Natural killer cell (primary cell): ENCODE data around the gene ANK2. TPM values are rescaled to one million over a fixed set of nuclear protein-coding genes. Genes with fewer than 3 reads are reported as not detected.

Experiments
- ATAC-seq, 3 donors: fragments of 150-1000 bp in 2 of 3; fragments of 200-7000 bp in 1 of 3; cut with Tn5 transposase; 1 replicate in 1 of 3; 2 replicates in 2 of 3; pipeline ENCODE4 v1.10.0; 2021; ENCODE audit warnings: mild to moderate bottlenecking in 2 of 3, moderate library complexity in 2 of 3
- DNase-seq, 2 donors: peaks; one replicate each; pipeline versions ENCODE4 v3.0.0 to v3.0.0-alpha.2; 2013 to 2021; ENCODE audit warnings: mixed read lengths in 1 of 2
- H3K27ac ChIP-seq: one replicate; pipeline ENCODE4 v1.5.1; 2013; ENCODE audit warnings: mild to moderate bottlenecking, low read length
- H3K27me3 ChIP-seq: one replicate; pipeline ENCODE4 v1.6.1; 2013; ENCODE audit warnings: low read length; ENCODE audit not compliant: control insufficient read depth, insufficient read depth
- H3K36me3 ChIP-seq: one replicate; pipeline ENCODE4 v1.6.1; 2013; ENCODE audit warnings: low read length; ENCODE audit not compliant: control insufficient read depth, insufficient read depth
- H3K4me1 ChIP-seq: one replicate; pipeline ENCODE4 v1.6.1; 2013; ENCODE audit warnings: low read length; ENCODE audit not compliant: control insufficient read depth, insufficient read depth
- H3K4me3 ChIP-seq: one replicate; pipeline ENCODE4 v1.5.1; 2013; ENCODE audit warnings: low read length
- H3K9me3 ChIP-seq: one replicate; pipeline ENCODE4 v1.6.1; 2013; ENCODE audit warnings: low read length; ENCODE audit not compliant: control insufficient read depth, insufficient read depth
- H3K27ac Mint-ChIP-seq, 2 donors: one replicate each; pipeline ENCODE4 v1.8.0; 2022; ENCODE audit warnings: mild to moderate bottlenecking in 2 of 2, mixed read lengths in 2 of 2, moderate library complexity in 1 of 2
- H3K27me3 Mint-ChIP-seq, 2 donors: one replicate each; pipeline ENCODE4 v1.8.0; 2022; ENCODE audit warnings: low read depth in 2 of 2, mixed read lengths in 2 of 2
- H3K36me3 Mint-ChIP-seq: one replicate; pipeline ENCODE4 v1.8.0; 2022; ENCODE audit warnings: mixed read lengths
- H3K4me1 Mint-ChIP-seq, 2 donors: one replicate each; pipeline ENCODE4 v1.8.0; 2022; ENCODE audit warnings: mixed read lengths in 2 of 2
- H3K4me3 Mint-ChIP-seq: one replicate; pipeline ENCODE4 v1.8.0; 2022; ENCODE audit warnings: mild to moderate bottlenecking, moderate library complexity, mixed read lengths
- H3K9me3 Mint-ChIP-seq, 2 donors: one replicate each; pipeline ENCODE4 v1.8.0; 2022; ENCODE audit warnings: mixed read lengths in 2 of 2
- WGBS: methylation state at CpG from one replicate; pipeline ENCODE4 v1.1.7; 2013; ENCODE audit warnings: missing lambda C conversion rate; ENCODE audit not compliant: insufficient coverage; 5-methylcytosine and 5-hydroxymethylcytosine counted together
- intact Hi-C: fragments of 100-400 bp; cut with micrococcal nuclease; formaldehyde crosslinking; loops from one replicate; pipeline ENCODE4 v1.14.2; 2022
- total RNA-seq, 4 donors: library from RNA; stranded (reverse); fragments of 120-200 nt in 1 of 4; gene quantifications; one replicate each; pipeline versions ENCODE4 v1.2.3 to v1.2.4, GENCODE V29; 2013 to 2022
- TF ChIP-seq, protein P1 (sequence below): fragments of 200-600 bp; IDR thresholded peaks from one replicate; pipeline ENCODE4 v1.8.0; 2022; ENCODE audit warnings: antibody characterized with exemption

ANK2 gene
- total RNA-seq, 3 donors from 2014 or later (not counting 1 experiment from before 2014, with no cell fraction given), result 0.05 TPM; not detected in 2

DNA sequence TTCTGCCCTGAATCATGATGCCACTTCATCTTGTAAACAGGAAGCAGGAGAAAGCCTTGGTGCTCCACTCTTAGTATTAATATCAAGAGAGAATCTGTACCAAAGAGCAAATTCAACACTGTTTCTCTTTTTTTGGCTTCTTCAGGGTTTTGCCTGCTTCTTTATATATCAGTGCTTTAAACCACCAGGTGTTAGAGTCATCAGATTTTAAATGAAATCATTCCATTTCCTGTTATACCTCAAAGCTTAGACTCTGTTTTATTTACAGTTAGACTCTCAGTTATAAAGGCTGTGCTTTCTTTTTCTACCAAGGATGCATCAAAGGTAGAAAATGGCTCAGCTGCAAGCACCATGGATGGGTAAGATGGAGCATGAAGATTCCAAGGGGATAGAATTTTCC is 361.2 kb downstream of the ANK2 start:
- Mint-ChIP-seq H3K9me3 (no peaks in the 10 kb centered on the region), H3K4me1 (no peaks in the 10 kb centered on the region), H3K27ac (no peak overlapping the region), H3K36me3 (no peaks in the 10 kb centered on the region), H3K27me3 (peaks cover 19 to 20% of the 10 kb centered on the region in 2 donors), H3K4me3 (no peak overlapping the region)
- H3K36me3 ChIP-seq, result no peaks in the 10 kb centered on the region
- intact Hi-C loops, result no loop called here
- no peaks in the 10 kb centered on the region for H3K4me1 ChIP-seq
- DNase-seq (no peak), ATAC-seq (no peak)
- H3K4me3 ChIP-seq, result no peak overlapping the region
- H3K9me3 ChIP-seq, result no peaks in the 10 kb centered on the region
- TF ChIP-seq, protein P1, sequence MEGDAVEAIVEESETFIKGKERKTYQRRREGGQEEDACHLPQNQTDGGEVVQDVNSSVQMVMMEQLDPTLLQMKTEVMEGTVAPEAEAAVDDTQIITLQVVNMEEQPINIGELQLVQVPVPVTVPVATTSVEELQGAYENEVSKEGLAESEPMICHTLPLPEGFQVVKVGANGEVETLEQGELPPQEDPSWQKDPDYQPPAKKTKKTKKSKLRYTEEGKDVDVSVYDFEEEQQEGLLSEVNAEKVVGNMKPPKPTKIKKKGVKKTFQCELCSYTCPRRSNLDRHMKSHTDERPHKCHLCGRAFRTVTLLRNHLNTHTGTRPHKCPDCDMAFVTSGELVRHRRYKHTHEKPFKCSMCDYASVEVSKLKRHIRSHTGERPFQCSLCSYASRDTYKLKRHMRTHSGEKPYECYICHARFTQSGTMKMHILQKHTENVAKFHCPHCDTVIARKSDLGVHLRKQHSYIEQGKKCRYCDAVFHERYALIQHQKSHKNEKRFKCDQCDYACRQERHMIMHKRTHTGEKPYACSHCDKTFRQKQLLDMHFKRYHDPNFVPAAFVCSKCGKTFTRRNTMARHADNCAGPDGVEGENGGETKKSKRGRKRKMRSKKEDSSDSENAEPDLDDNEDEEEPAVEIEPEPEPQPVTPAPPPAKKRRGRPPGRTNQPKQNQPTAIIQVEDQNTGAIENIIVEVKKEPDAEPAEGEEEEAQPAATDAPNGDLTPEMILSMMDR, result no peak
- H3K27me3 ChIP-seq, result no peaks in the 10 kb centered on the region
- H3K27ac ChIP-seq, result no peak overlapping the region

DNA sequence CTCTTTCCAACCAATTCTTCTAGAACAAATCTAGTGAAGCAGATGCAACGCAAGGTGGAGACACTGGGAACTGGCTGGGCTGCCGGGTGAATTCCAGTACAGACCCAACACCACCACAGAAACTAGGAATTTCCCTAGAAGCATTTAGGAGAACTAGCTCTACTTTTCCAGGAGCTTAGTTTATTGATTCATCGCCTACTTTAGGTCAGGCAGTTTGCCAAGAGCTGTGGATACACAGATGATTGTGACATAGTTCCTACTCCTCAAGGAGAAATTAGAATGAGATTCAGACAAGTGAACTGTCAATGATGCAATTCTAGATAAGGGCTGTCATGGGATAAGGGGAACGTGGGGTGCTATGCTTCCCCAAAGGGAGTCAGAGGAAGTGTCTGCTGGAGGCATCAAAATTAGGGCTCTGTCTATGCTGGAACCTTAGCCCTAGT is 362.1 kb downstream of the ANK2 start:
- Histone ChIP-seq H3K36me3 (no peaks in the 10 kb centered on the region), H3K9me3 (no peaks in the 10 kb centered on the region), H3K4me1 (no peaks in the 10 kb centered on the region), H3K27ac (no peak overlapping the region), H3K4me3 (no peak overlapping the region), H3K27me3 (no peaks in the 10 kb centered on the region)
- ATAC-seq (no peak), DNase-seq (no peak)
- Mint-ChIP-seq H3K36me3 (no peaks in the 10 kb centered on the region), H3K27me3 (peaks cover 13 to 19% of the 10 kb centered on the region in 2 donors), H3K27ac (no peak overlapping the region), H3K4me1 (no peaks in the 10 kb centered on the region), H3K4me3 (no peak overlapping the region), H3K9me3 (no peaks in the 10 kb centered on the region)
- TF ChIP-seq, protein P1, result no peak
- WGBS, result 70% methylated on average over 4 of the region's 4 CpGs
- intact Hi-C loops, result no loop called here

DNA sequence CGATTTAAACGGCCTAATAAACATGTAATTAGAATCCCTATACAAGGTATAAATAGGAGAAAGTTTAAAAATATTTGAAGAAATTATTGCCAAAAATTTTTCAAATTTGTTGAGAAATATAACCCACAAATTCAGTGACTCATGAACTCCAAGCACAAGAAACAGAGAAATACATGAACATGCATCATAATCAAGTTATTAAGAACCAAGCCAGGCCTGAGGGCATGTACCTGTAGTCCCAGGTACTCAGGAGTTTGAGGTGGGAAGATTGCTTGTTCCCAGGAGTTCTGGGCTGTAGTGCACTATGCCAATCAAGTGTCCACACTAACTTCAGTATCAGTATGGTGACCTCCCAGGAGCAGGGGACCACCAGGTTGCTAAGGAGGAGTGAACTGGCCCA is 370.2 kb downstream of the ANK2 start:
- intact Hi-C loops, result no loop called here
- Mint-ChIP-seq H3K36me3 (peaks cover 19% of the 10 kb centered on the region), H3K4me3 (no peak overlapping the region), H3K4me1 (no peaks in the 10 kb centered on the region), H3K27ac (no peak overlapping the region), H3K27me3 (peaks cover 15 to 25% of the 10 kb centered on the region in 2 donors), H3K9me3 (peaks cover 2 to 5% of the 10 kb centered on the region in 2 donors)
- Histone ChIP-seq H3K4me3 (no peak overlapping the region), H3K27me3 (no peaks in the 10 kb centered on the region), H3K9me3 (no peaks in the 10 kb centered on the region), H3K27ac (no peak overlapping the region), H3K4me1 (no peaks in the 10 kb centered on the region), H3K36me3 (no peaks in the 10 kb centered on the region)
- no peak for ATAC-seq
- DNase-seq, result no peak
- WGBS, result no CpG with 5 or more reads among the region's 2 CpGs
- TF ChIP-seq, protein P1, result no peak

DNA sequence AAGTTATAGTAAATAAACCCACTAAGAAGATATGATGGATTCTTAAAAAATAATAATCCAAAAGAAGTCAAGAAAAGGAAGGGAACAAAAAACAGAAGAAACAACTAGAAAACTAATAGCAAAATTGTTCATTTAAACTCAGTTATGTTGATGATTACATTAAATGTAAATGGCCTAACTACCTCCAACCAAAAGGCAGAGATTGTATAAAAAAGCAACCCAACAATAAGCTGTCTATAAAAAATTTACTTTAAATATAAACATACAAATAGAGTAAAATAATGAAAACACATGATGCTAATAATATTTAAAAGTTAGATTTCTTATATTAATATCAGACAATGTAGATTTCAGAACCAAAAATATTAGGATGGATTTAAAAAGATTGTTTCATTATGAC is 371.5 kb downstream of the ANK2 start:
- H3K4me1 Mint-ChIP-seq, result no peaks in the 10 kb centered on the region
- no peak for ATAC-seq

More for the DNA sequence above, 371.5 kb downstream of the ANK2 start:
- H3K9me3 ChIP-seq, result no peaks in the 10 kb centered on the region
- peaks cover 8 to 25% of the 10 kb centered on the region in 2 donors for H3K27me3 Mint-ChIP-seq
- no peak overlapping the region for H3K27ac ChIP-seq
- TF ChIP-seq, protein P1, result no peak
- no peaks in the 10 kb centered on the region for H3K27me3 ChIP-seq
- no peaks in the 10 kb centered on the region for H3K4me1 ChIP-seq
- peaks cover 2 to 5% of the 10 kb centered on the region in 2 donors for H3K9me3 Mint-ChIP-seq
- intact Hi-C loops, result no loop called here
- no peak overlapping the region for H3K27ac Mint-ChIP-seq
- H3K36me3 Mint-ChIP-seq, result peaks cover 19% of the 10 kb centered on the region
- no peak overlapping the region for H3K4me3 Mint-ChIP-seq
- H3K4me3 ChIP-seq, result no peak overlapping the region
- no peak for DNase-seq
- H3K36me3 ChIP-seq, result no peaks in the 10 kb centered on the region
